Measurements from ENCODE around the gene PEX14. TPM values are rescaled to one million over a fixed set of nuclear protein-coding genes. Genes with fewer than 3 reads are reported as not detected.
"Not testable (repeated sequence)": the region's sequence is repeated elsewhere in the genome, so short reads cannot be mapped to it uniquely, and the experiment has no call there.

Gene PEX14
- total RNA-seq (2014; rRNA removed; shearing (Covaris generic); ENCODE audit: low replicate concordance) = 15.4 and 21.5 TPM in 2 replicates

- H3K36me3 ChIP-seq = peaks cover 3% of the 10 kb centered on the region; the same call in 1 of the 2 replicates
Observed at GRCh38 chr1:10474613-10475507, at the start of gene PEX14. PEX14 (plus strand) TSS chr1:10474950; CDS start chr1:10474967, 17 bp downstream.

GRCh38 chr1:10425826-10426534 lies 48.8 kb upstream of the PEX14 start:
- not testable (repeated sequence) for H3K27me3 ChIP-seq, H3K4me3 ChIP-seq, H3K9me3 ChIP-seq, DNase-seq, H3K36me3 ChIP-seq

More at GRCh38 chr1:10474613-10475507, at the start of gene PEX14:
- Histone ChIP-seq H3K9me3 (no peaks in the 10 kb centered on the region), H3K27me3 (no peaks in the 10 kb centered on the region), H3K4me3 (peak within 1 kb of the TSS; percentile 87)
- peak; percentile 93 for DNase-seq

DNA sequence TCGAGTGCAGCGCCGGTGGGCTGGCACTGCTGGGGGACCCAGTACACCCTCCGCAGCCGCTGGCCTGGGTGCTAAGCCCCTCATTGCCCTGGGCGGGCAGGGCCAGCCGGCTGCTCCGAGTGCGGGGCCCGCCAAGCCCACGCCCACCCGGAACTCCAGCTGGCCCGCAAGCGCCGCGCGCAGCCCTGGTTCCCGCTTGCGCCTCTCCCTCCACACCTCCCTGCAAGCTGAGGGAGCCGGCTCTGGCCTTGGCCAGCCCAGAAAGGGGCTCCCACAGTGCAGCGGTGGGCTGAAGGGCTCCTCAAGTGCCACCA lies 48.3 kb upstream of the PEX14 start:
- not testable (repeated sequence) for H3K27me3 ChIP-seq, H3K9me3 ChIP-seq, H3K36me3 ChIP-seq, H3K4me3 ChIP-seq, DNase-seq

GRCh38 chr1:10428984-10429383 lies 45.8 kb upstream of the PEX14 start:
- Histone ChIP-seq H3K4me3 (no peak overlapping the region), H3K36me3 (no peaks in the 10 kb centered on the region), H3K27me3 (no peaks in the 10 kb centered on the region), H3K9me3 (no peaks in the 10 kb centered on the region)
- DNase-seq = no peak

DNA sequence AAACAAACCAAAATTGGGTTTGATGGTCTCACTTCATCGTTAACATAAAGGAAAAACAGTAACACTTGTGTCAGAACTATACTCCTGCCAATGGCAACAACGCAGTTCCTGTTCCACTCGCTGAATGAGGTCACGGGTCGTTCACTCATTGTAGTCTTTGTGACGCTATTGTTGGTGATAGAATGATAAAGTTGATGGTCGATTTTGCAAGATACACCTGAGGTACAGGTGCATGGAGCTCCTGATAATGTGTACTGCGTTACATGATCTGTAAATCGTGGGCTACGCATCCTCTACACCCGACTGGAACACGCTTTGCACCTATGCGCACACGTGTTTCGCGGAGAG lies 44.9 kb upstream of the PEX14 start:
- H3K4me3 ChIP-seq = peak overlapping the region; percentile 77
- no peak for DNase-seq
- no peaks in the 10 kb centered on the region for H3K9me3 ChIP-seq
- H3K27me3 ChIP-seq = no peaks in the 10 kb centered on the region
- H3K36me3 ChIP-seq = no peaks in the 10 kb centered on the region

GRCh38 chr1:10430216-10431069 lies 44.3 kb upstream of the PEX14 start, which contains the start of gene CENPS:
CENPS (plus strand) TSS chr1:10430433; CDS start chr1:10430518, 85 bp downstream.
- H3K9me3 ChIP-seq = no peaks in the 10 kb centered on the region
- H3K36me3 ChIP-seq = no peaks in the 10 kb centered on the region
- peak within 1 kb of the TSS; percentile 77 for H3K4me3 ChIP-seq
- no peaks in the 10 kb centered on the region for H3K27me3 ChIP-seq
- DNase-seq = peak; percentile 82

DNA sequence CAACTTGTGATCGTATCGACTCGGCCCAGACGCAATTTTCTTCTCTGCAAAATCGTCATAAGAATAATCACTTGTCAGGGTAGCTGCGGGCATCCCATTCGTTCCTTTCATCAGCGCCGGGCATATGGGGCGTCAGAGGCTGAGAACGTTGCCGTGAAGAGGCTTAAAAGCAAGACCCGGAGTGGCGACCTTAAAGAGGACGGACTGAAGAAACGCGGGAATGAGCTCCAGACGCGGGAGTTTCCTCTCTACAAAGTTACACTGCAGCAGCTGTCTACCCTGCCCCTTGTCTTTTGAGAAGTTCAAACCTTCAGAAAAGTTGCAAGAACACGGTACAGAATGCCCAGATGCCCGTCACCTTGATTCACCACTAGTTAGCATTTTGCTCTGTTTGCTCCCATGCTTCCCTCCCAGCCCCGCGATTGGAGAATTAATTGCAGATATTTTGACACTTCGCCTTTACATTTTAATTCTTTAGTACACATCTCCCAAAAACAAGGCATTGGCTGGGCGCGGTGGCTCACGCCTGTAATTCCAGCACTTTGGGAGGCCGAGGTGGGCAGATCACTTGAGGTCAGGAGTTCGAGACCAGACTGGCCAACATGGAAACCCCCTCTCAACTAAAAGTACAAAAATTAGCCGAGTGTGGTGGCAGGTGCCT lies 43.5 kb upstream of the PEX14 start:
- Histone ChIP-seq H3K36me3 (no peaks in the 10 kb centered on the region), H3K27me3 (no peaks in the 10 kb centered on the region), H3K4me3 (peak overlapping the region; percentile 77), H3K9me3 (no peaks in the 10 kb centered on the region)
- DNase-seq = peak; percentile 21

DNA sequence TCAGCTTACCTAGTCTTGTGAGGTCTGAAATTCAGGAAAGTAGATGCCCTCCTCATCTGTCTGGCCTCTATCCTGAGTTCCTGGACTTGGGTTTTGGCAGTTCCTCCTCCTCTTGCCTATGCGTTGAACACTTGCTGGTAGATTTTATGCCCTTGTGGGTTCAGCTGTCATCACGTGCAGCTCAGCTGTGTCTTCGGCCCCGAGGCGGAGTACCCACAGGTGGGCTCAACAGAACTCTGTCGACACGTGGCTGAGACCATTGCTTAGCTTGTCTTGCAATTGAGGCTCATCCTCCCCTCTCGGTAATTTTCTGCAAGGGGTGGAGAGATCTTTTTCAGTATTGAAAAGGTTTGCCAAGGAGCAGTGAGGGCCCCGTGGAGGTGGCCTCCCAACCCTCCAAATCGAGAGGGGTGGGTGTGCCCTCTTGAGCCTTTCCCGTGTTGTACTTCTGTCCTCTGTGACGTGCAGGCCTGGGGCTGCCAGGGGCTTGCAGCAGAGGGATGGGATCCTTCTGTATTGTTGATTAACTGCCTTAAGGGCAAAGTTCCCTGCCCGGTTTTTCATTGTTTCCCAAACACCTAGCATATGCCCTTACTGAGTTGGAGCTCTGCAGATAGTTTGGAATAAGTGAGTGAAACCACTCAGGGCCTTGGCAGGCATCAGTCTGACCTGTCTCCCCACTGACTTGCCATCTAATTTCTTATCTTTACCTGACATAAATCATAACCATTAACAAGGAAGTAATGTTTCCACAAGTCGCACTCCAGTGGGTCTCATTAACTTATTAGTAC lies 41.6 kb upstream of the PEX14 start:
- Histone ChIP-seq H3K27me3 (no peaks in the 10 kb centered on the region), H3K4me3 (no peak overlapping the region), H3K36me3 (no peaks in the 10 kb centered on the region), H3K9me3 (no peaks in the 10 kb centered on the region)
- no peak for DNase-seq

DNA sequence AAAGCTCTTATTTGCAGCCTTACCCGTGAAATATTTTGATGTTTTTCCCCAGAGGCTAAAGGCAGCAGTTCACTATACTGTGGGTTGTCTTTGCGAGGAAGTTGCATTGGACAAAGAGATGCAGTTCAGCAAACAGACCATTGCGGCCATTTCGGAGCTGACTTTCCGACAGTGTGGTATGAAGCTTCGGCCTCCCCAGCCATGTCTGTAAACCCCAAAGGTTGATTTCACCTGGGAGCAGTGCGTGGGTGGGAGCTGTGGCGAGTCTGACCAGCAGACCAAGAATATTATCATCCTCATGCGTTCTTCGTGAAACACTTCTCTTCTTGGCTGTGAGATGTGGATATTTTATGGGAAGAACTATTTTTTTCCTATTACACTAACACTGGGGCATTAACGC lies 41.0 kb upstream of the PEX14 start:
- Histone ChIP-seq H3K27me3 (no peaks in the 10 kb centered on the region), H3K9me3 (no peaks in the 10 kb centered on the region), H3K36me3 (no peaks in the 10 kb centered on the region), H3K4me3 (no peak overlapping the region)
- DNase-seq = no peak

DNA sequence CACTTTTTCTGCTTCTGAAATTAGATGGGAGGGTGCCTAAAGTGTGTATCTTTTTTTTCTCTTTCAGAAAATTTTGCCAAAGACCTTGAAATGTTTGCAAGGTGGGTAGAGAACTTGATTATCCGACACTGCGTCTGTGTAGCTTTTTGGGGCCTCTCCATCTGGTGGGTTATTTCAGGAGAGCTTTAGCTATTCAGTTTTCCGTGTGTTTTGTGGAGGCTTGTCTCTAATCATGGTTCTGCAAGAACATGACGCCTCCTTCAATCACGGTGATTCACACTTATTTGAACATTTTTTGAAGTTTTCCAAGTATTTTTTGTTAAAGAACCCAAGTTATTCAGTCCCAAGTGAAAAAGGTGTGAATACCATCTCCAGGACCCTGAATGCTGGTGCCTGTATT lies 40.2 kb upstream of the PEX14 start:
- Histone ChIP-seq H3K36me3 (no peaks in the 10 kb centered on the region), H3K27me3 (no peaks in the 10 kb centered on the region), H3K4me3 (no peak overlapping the region), H3K9me3 (no peaks in the 10 kb centered on the region)
- DNase-seq = no peak

DNA sequence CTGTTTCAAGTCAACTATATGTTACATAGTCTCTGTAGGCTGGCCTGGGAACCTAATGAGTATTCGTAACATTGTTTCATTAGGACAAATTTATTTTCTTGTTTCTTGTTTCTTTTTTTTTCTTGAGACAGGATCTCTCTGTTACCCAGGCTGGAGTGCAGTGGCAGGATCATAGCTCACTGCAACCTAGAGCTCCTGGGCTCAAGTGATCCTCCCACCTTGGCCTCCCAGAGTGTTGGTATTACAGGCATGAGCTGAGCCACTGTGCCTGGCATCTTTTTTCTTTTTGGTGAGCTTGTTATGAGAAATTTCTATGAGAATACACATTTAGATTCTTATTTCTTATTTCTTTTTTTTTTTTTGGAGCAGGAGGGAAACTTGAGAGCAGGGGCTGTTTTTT lies 37.7 kb upstream of the PEX14 start:
- Histone ChIP-seq H3K36me3 (no peaks in the 10 kb centered on the region), H3K9me3 (no peaks in the 10 kb centered on the region), H3K27me3 (no peaks in the 10 kb centered on the region), H3K4me3 (no peak overlapping the region)
- DNase-seq = no peak

- Histone ChIP-seq H3K36me3 (no peaks in the 10 kb centered on the region), H3K27me3 (no peaks in the 10 kb centered on the region), H3K9me3 (no peaks in the 10 kb centered on the region), H3K4me3 (no peak overlapping the region)
- DNase-seq = no peak
Observed at GRCh38 chr1:10438677-10439163, 36.0 kb upstream of the PEX14 start.

DNA sequence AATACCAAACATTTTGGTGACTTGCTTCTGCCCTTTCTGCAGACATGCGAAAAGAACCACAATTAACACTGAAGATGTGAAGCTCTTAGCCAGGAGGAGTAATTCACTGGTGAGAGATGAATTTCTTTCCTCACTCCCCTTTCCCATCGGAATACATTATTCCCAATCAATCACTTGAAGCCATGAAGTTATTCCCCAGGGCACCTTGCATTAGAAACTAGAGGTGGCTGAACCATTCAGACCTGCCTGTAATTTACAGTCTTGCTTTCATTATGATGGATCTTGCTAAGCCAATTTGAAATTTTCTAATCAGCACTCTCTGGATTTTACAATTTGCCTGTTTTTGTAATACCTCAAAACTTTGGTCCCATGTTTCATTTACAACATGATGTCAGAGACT lies 34.4 kb upstream of the PEX14 start:
- DNase-seq = no peak
- H3K4me3 ChIP-seq = no peak overlapping the region
- no peaks in the 10 kb centered on the region; the same call in 1 of the 2 replicates for H3K36me3 ChIP-seq
- no peaks in the 10 kb centered on the region for H3K9me3 ChIP-seq
- no peaks in the 10 kb centered on the region for H3K27me3 ChIP-seq

DNA sequence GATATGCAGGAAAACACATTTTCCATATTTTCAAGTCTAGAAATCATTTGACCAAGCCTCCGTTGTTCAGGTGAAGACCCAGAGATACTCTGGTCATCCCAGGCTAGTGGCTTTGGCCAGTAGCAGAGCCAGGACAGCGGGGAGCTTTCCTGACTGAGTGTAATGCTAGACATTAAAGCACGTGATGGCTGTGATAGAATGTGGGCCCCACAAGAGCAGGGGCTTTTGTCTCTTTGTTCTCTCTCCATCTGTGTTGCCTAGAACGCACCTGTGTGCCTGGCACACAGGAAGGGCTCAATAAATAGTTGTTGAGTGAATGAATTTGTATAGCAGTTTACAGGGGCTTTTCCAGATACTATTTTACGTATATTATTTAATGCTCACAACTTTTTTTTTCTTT lies 34.0 kb upstream of the PEX14 start:
- Histone ChIP-seq H3K9me3 (no peaks in the 10 kb centered on the region), H3K4me3 (no peak overlapping the region), H3K27me3 (no peaks in the 10 kb centered on the region), H3K36me3 (no peaks in the 10 kb centered on the region; the same call in 1 of the 2 replicates)
- DNase-seq = no peak

DNA sequence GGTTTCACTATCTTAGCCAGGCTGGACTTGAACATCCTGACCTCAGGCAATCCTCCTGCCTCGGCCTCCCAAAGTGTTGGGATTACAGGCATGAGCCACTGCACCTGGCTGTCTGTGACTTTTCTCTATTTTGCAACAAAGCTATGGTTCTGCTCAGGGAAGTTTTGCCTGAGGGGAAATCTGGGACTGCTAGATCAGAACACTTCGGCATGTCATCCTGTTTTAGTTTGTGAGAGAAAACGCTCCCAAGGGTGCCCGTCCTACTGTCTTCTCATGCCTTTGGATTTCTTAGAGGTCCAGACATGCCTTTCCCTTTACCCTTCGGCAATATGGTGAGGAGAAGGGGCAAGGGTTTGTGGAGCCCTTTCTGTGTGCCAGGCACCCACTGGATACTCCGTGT lies 30.5 kb upstream of the PEX14 start:
- no peaks in the 10 kb centered on the region for H3K27me3 ChIP-seq
- no peak for DNase-seq
- no peak overlapping the region for H3K4me3 ChIP-seq

More for the DNA sequence above, 30.5 kb upstream of the PEX14 start:
- no peaks in the 10 kb centered on the region for H3K9me3 ChIP-seq
- H3K36me3 ChIP-seq = no peaks in the 10 kb centered on the region; the same call in 1 of the 2 replicates

All from MG63 (cell line).